HG02623 (cell line): ENCODE data around the gene HBG2.
"Not testable (repeated sequence)": the region's sequence is repeated elsewhere in the genome, so short reads cannot be mapped to it uniquely, and the experiment has no call there.

ENCODE experiments used
- ATAC-seq: cut with Tn5 transposase; IDR thresholded peaks from one replicate; pipeline ENCODE4 v1.9.1; 2021; ENCODE audit warnings: moderate library complexity; ENCODE audit not compliant: unreplicated experiment

HBG2 gene

DNA sequence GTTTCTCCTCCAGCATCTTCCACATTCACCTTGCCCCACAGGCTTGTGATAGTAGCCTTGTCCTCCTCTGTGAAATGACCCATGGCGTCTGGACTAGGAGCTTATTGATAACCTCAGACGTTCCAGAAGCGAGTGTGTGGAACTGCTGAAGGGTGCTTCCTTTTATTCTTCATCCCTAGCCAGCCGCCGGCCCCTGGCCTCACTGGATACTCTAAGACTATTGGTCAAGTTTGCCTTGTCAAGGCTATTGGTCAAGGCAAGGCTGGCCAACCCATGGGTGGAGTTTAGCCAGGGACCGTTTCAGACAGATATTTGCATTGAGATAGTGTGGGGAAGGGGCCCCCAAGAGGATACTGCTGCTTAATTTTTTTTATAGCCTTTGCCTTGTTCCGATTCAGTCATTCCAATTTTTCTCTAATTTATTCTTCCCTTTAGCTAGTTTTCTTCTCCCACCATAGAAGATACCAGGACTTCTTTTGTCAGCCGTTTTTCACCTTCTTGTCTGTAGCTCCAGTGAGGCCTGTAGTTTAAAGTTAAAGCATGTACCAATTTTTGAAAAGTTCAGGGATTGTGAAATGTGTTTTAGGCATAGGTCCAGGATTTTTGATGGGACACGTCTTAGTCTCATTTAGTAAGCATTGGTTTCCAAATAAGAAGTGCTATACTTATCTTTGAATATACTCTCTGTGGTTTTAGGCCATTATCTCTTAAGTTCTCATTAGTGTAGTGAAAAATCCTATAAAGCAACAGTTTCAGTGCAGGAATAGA, at the start of gene HBG2:
TSS of gene HBG2 (minus strand) at position 136 of the 768 bp plus-strand sequence. CDS start at position 83, 53 bp downstream.
- ATAC-seq: not testable (repeated sequence)

DNA sequence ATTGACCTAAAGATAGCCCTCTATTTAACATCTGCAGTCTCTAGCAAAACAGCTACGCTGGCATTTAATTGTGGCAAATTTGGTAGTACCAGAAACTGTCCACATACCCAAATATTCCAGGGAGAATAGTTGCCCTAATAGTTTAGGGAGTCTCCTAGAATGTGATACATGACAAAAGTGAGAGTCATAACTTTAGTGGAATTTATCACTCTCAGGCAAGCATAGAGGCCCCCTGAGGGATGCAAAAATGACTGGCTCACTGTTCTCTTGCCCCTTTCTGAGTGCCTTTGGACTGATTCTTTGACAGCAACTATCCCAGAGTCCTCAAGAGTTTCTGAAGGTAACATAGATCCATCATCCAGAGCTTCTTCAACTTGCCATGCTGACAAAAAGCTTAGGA, 49.5 kb upstream of the HBG2 start:
- no peak for ATAC-seq

GRCh38 chr11:5303626-5304025, 49.0 kb upstream of the HBG2 start:
- no peak for ATAC-seq

DNA sequence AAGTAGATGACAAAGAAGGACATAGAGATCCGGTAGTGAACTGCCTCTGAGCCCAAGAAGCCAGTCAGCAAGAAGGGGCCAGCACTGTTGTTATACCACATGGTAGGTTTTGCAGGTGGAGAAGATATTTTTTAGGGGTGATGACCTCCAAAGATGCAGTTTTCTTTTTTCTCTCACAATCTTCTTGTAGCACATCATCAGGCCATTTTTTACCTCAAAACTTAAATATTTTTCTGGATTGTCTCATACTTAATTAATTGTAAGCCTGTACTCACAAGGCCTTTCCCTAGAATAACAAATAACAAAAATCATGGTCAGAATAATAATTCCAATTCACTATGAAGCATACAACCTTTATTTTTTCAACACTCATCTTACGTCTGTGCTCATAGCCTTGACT, 47.3 kb upstream of the HBG2 start, which contains the start of gene OR51B4:
TSS of gene OR51B4 (minus strand) at position 101 of the 400 bp plus-strand sequence. CDS start at position 101, 0 bp downstream.
- ATAC-seq: no peak

GRCh38 chr11:5300251-5300650, 45.7 kb upstream of the HBG2 start:
- ATAC-seq: no peak

DNA sequence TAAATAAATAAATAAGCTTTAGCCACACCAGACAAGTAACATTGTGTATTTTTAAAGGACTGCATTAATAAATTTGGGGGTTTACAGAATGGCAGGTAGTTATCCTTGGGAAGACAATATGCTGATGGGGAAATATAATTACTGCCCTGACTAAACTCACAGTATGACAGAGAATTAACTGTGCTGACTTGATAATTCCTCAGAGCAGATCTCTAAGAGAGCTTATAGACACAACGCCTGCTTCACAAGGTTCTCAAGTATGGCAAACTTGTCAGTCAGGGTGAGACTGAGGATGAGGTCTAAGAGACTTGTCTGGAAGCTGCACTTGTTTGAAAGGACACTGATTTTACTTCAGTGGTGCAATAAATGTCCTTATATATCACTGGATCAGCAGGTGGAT, 43.9 kb upstream of the HBG2 start:
- ATAC-seq: no peak

DNA sequence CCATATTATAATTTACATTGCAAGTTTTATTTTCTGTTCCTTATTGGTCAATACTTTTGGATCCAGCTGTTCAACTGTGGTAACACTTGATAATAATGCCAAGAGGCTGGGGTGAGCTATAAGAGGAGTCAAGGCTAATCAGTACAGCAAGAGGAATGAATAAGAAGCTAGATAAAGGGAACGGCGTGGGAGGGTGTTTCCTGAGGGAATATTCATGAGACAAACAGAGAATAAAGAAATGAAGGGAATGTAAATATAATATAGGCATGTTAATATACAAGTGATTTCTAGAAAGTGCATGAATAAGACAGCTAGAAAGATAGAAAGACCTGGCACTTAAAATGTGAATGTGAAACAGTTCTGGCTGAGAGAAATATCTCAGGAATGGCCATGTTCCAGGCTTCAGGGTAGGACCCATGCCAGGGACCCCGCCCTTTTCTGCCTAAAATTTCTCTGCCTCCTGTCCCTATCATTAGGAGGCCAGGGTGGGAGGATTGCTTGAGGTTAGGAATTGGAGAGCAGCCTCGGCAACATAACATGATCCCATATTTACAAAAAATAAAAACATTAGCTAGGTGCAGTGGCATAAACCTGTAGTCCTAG, 43.2 kb upstream of the HBG2 start:
- ATAC-seq: no peak

DNA sequence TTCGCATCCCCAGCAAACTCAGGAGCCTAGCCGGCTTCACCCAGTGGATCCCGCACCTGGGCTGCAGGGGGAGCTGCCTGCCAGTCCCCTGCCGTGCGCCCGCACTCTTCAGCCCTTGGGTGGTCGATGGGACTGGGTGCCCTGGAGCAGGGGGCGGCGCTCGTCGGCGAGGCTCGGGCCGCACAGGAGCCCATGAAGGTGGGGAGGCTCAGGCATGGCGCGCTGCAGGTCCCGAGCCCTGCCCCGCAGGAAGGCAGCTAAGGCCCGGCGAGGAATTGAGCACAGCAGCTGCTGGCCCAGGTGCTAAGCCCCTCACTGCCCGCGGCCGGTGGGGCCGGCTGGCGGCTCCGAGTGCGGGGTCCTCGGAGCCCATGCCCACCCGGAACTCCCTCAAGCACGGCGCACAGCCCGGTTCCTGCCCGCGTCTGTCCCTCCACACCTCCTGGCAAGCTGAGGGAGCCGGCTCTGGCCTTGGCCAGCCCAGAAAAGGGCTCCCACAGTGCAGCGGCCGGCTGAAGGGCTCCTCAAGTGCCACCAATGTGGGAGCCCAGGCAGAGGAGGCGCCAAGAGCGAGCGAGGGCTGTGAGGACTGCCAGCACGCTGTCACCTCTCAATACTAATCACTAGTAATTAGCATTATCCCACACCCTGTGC, 39.9 kb upstream of the HBG2 start:
- not testable (repeated sequence) for ATAC-seq

GRCh38 chr11:5293028-5293427, 38.4 kb upstream of the HBG2 start:
- ATAC-seq: no peak

- ATAC-seq: peak; percentile 88
Measured at GRCh38 chr11:5291207-5291838, 36.7 kb upstream of the HBG2 start.

- no peak for ATAC-seq
Measured at GRCh38 chr11:5290106-5290505, 35.5 kb upstream of the HBG2 start.

DNA sequence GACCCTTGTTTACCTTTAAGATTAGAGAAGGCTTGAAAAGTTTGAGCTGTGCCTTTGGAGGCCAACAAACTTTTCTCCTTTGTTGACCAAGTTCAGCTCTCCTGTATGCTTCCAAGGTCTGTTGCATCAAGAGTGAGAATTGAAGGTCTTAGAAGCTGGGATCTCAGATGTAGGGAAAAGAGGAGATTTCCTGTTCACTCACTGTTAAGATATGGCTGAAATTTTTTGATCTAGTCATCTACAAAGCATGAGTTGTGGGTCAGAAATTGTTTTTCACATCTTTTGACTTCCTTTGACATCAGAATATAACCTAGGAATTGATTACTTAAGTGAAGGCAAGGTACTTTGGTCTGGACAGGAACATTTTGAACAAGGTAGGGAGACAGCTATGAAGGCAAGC, 35.1 kb upstream of the HBG2 start:
- no peak for ATAC-seq

DNA sequence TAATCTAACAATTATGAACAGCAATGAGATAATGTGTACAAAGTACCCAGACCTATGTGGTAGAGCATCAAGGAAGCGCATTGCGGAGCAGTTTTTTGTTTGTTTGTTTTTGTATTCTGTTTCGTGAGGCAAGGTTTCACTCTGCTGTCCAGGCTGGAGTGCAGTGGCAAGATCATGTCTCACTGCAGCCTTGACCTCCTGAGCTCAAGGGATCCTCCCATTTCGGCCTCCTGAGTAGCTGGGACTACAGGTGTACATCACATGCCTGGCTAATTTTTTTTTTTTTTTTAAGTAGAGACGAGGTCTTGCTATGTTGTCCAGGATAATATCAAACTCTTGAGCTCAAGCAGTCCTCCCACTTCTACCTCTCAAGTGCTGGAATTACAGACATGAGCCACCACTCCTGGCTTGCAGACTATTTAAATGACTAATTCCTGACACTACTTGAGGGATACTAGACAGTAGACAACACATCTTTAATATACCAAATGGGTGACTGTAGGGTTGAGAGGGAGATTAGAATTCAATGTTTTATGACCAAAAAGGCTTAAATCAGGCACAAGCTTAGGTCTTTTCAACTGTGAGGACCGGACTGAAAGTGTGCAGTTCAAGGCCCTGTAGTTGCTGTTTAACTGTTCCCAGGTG, 34.4 kb upstream of the HBG2 start:
- no peak for ATAC-seq

DNA sequence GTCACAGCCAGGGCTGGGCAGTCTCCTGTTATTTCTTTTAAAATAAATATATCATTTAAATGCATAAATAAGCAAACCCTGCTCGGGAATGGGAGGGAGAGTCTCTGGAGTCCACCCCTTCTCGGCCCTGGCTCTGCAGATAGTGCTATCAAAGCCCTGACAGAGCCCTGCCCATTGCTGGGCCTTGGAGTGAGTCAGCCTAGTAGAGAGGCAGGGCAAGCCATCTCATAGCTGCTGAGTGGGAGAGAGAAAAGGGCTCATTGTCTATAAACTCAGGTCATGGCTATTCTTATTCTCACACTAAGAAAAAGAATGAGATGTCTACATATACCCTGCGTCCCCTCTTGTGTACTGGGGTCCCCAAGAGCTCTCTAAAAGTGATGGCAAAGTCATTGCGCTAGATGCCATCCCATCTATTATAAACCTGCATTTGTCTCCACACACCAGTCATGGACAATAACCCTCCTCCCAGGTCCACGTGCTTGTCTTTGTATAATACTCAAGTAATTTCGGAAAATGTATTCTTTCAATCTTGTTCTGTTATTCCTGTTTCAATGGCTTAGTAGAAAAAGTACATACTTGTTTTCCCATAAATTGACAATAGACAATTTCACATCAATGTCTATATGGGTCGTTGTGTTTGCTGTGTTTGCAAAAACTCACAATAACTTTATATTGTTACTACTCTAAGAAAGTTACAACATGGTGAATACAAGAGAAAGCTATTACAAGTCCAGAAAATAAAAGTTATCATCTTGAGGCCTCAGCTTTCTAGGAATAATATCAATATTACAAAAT, 33.7 kb upstream of the HBG2 start:
- ATAC-seq: no peak

GRCh38 chr11:5286901-5287300, 32.3 kb upstream of the HBG2 start:
- no peak for ATAC-seq

- ATAC-seq: no peak
Measured at GRCh38 chr11:5286351-5286750, 31.8 kb upstream of the HBG2 start.

DNA sequence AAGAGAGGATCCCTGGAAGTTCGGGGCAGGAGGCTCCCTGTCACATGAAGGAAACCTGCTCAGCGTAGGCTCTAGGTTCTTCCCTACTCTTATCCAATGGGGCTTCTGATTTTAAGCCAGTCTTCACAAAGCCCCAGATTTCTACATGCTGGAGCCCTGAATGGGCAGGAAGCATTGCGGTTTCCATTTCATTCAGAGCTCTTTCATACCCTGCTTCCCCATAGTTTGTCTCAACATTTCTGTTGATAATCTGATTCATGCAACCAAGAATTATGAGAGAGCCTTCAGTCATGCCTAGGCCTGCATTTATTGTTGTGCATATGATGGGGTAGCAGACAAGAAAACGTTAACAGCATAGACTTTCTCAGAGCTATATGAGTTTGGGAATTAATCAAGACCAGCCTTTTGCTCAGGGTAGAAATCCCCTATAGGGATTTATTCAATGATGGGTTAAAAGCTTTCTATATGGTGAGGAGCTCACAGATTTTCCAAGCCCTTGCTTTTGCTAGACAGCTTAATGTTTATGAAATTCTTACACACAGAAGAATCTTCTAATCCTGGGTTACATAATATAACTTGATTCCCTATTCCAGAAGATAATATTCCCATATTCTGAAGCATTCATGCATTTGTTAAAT, 31.2 kb upstream of the HBG2 start:
- ATAC-seq: no peak

- no peak for ATAC-seq
Measured at GRCh38 chr11:5284637-5285036, 30.1 kb upstream of the HBG2 start.

DNA sequence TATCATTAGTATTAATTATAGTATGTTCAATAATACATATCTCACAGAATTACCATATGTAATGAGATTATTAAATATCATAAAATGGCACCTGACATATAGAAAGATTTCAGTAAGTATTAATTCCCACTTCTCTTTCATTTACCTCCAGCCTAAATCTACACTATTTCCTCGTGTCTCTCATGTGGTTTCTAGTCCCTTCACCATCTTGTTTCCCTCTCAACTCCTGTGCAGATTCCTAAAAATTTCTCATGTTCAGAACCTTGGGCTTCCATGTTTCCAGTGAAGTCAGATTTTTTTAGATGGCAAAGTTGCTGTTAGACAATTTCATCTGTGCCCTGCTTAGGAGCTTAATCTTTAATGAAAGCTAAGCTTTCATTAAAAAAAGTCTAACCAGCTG, 29.3 kb upstream of the HBG2 start:
- ATAC-seq: no peak

GRCh38 chr11:5283086-5283485, 28.5 kb upstream of the HBG2 start:
- no peak for ATAC-seq
